Stimulated activated CD4-positive, alpha-beta T cell treated with anti-CD3 and anti-CD28 coated beads, Interleukin-15, amount 100 ng/mL, for 24 hours (primary cell): ENCODE results near the gene CHST3.

ENCODE experiments used
- DNase-seq: peaks from one replicate; pipeline ENCODE4 v3.0.0-alpha.2; 2020

The CHST3 gene

GRCh38 chr10:72061491-72061890, 97.3 kb downstream of the CHST3 start:
- DNase-seq, result no peak

GRCh38 chr10:72061930-72062329, 97.7 kb downstream of the CHST3 start:
- no peak for DNase-seq

- no peak for DNase-seq
These were observed 98.2 kb downstream of the CHST3 start for GRCh38 chr10:72062382-72062781.
